ENCODE results near the gene SYNGR1.

SYNGR1 gene

DNA sequence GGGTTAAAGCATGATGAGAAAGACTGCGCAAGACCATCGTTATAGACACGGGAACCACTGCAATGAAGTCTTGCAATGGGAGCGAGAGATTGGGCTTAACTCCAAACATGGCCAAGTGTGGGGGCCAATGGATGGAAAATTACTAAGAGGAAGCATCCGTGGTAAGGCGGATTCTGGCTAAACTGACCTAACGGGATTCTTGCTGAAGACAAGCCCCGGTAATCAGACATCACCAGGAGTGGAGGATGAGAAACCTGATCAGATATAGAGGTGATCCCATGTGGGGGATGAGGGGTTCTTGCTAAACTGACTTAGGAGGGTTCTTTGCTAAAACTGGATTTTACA lies 5.8 kb upstream of the SYNGR1 start:
- Histone ChIP-seq H3K9me3 (ENCODE audit: control insufficient read depth, low read length) (no peaks in the 10 kb centered on the region), H3K4me3 (ENCODE audit: low read depth, low read length) (no peak overlapping the region), H3K79me2 (no peaks in the 10 kb centered on the region), H3K36me3 (ENCODE audit: control insufficient read depth, insufficient read depth, low read length) (no peaks in the 10 kb centered on the region), H3K4me1 (no peaks in the 10 kb centered on the region), H3K27ac (no peak overlapping the region), H3K9ac (no peak overlapping the region), H3K27me3 (ENCODE audit: control insufficient read depth, insufficient read depth, low read length) (no peaks in the 10 kb centered on the region), H3K4me2 (ENCODE audit: low read length) (no peak overlapping the region), H2AFZ (no peak overlapping the region)
- TF ChIP-seq, protein P1, sequence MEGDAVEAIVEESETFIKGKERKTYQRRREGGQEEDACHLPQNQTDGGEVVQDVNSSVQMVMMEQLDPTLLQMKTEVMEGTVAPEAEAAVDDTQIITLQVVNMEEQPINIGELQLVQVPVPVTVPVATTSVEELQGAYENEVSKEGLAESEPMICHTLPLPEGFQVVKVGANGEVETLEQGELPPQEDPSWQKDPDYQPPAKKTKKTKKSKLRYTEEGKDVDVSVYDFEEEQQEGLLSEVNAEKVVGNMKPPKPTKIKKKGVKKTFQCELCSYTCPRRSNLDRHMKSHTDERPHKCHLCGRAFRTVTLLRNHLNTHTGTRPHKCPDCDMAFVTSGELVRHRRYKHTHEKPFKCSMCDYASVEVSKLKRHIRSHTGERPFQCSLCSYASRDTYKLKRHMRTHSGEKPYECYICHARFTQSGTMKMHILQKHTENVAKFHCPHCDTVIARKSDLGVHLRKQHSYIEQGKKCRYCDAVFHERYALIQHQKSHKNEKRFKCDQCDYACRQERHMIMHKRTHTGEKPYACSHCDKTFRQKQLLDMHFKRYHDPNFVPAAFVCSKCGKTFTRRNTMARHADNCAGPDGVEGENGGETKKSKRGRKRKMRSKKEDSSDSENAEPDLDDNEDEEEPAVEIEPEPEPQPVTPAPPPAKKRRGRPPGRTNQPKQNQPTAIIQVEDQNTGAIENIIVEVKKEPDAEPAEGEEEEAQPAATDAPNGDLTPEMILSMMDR (IDR thresholded peaks at IDR 0.05): no peak

- H3K4me2 ChIP-seq (ENCODE audit: low read length): no peak overlapping the region
- no peak overlapping the region for H3K27ac ChIP-seq
- H3K9ac ChIP-seq: no peak overlapping the region
- H3K27me3 ChIP-seq (ENCODE audit: control insufficient read depth, insufficient read depth, low read length): no peaks in the 10 kb centered on the region
- TF ChIP-seq, protein P1 (IDR thresholded peaks at IDR 0.05): no peak
- H3K36me3 ChIP-seq (ENCODE audit: control insufficient read depth, insufficient read depth, low read length): no peaks in the 10 kb centered on the region
- no peak overlapping the region for H3K4me3 ChIP-seq (ENCODE audit: low read depth, low read length)
- H3K79me2 ChIP-seq: no peaks in the 10 kb centered on the region
- no peak overlapping the region for H2AFZ ChIP-seq
- no peaks in the 10 kb centered on the region for H3K4me1 ChIP-seq
- H3K9me3 ChIP-seq (ENCODE audit: control insufficient read depth, low read length): no peaks in the 10 kb centered on the region
These were observed 4.6 kb upstream of the SYNGR1 start for GRCh38 chr22:39345231-39345630.

DNA sequence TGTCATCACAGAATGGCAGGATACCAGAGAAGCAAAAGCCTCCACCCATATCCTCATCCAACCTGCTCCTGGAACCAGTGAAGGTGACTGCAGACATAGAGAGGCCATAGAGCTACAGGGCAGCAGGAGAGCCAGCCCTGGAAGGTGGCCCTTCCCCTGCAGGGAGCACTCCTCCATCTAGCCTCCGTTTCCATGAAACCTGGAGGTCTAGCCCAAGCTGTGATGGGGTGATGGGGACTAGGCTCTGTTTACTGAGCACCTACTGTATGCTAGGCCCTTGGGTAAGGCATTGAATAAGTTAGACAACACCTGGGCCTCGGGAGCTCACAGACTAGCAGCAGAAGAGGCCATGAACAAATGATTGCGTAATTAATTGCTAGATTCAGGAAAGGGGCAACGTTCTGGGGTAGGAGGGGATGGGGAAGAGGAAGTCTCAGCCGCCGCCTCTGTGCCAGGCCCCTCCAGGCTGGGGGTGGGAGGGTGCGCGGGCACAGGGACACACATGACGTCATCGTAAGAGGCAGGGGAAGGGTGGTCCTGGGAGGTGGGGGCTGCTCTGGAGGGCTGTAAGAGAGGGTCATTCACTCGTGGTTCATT lies 784 bp upstream of the SYNGR1 start:
- Histone ChIP-seq H3K9ac (no peak overlapping the region), H3K4me3 (ENCODE audit: low read depth, low read length) (peak overlapping the region; percentile 45), H3K79me2 (no peaks in the 10 kb centered on the region), H3K27ac (no peak overlapping the region), H3K27me3 (ENCODE audit: control insufficient read depth, insufficient read depth, low read length) (no peaks in the 10 kb centered on the region), H3K4me1 (no peaks in the 10 kb centered on the region), H3K36me3 (ENCODE audit: control insufficient read depth, insufficient read depth, low read length) (no peaks in the 10 kb centered on the region), H3K9me3 (ENCODE audit: control insufficient read depth, low read length) (no peaks in the 10 kb centered on the region), H2AFZ (peak overlapping the region; percentile 75), H3K4me2 (ENCODE audit: low read length) (peak overlapping the region; percentile 82)
- TF ChIP-seq, protein P1 (IDR thresholded peaks at IDR 0.05): no peak

DNA sequence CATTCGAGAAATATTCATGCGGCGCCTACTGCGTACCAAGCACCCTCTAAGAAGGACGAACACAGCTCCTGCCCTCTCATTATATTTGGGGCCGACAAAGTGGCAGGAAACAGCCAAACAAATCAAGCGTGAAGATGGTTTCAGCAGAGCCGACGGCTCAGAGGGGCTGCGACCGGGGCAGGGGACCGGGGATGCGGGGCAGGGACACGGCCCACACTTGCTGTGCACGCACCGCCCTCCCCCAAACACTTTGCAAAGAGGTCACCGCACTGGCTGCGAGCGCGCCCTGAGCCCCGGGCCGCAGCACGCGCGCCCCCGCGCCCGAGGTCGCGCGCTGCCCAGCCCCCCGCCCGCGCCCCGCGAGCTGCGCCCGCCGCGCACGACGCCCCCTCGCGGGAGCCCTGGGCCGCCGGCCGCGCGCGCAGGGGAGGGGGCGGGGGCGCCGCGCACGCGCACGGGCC lies 255 bp upstream of the SYNGR1 start:
- Histone ChIP-seq H3K4me1 (no peaks in the 10 kb centered on the region), H3K27me3 (ENCODE audit: control insufficient read depth, insufficient read depth, low read length) (no peaks in the 10 kb centered on the region), H3K4me2 (ENCODE audit: low read length) (peak overlapping the region; percentile 82), H3K9me3 (ENCODE audit: control insufficient read depth, low read length) (no peaks in the 10 kb centered on the region), H3K9ac (no peak overlapping the region), H3K36me3 (ENCODE audit: control insufficient read depth, insufficient read depth, low read length) (no peaks in the 10 kb centered on the region), H3K27ac (no peak overlapping the region), H2AFZ (peak overlapping the region; percentile 75), H3K79me2 (no peaks in the 10 kb centered on the region), H3K4me3 (ENCODE audit: low read depth, low read length) (peak overlapping the region; percentile 45)
- TF ChIP-seq, protein P1 (IDR thresholded peaks at IDR 0.05): no peak

Measured in parathyroid adenoma (tissue), 2 donors.